Transverse colon (tissue), 3 donors: ENCODE results near the gene POLR3G.

Source experiments
- POLR2A ChIP-seq: fragments of 450-650 bp; IDR thresholded peaks from one replicate; pipeline ENCODE4 v1.6.1; 2016; ENCODE audit warnings: antibody characterized with exemption, mild to moderate bottlenecking, moderate library complexity
- POLR2AphosphoS5 ChIP-seq, 3 donors: sonication (generic); formaldehyde crosslinking; IDR thresholded peaks; one replicate each; pipeline ENCODE4 v1.6.1; 2016; ENCODE audit warnings: antibody characterized with exemption in 3 of 3

DNA sequence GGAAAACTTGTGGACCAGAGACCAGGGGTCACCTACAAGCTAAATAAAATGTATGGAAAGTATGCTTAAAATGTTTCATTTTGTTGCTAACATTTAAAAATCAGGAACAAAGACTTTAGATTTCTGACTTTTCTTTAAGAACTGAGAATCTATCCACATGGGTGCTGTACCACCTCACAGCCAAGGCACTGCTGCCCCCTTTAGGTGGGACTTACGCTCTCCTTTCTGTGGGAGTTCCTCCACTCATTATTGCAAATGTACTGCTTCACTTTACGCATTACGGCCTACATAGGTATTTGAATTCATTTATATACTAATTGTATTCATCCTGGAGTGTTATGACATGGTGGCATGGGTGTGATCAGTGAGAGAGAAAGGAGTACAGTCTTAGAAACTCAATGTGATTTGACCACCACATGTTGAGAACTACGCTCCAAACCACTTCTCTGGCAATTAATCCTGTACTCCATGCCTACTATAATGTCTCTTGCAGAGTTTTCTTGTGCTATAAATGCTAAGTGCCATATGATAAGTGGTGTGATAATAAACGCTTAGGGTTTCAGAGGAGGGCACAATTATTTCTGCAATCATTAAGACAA lies 40.4 kb upstream of the POLR3G start:
- no peak for TF ChIP-seq POLR2AphosphoS5 (IDR thresholded peaks at IDR 0.05)
- TF ChIP-seq POLR2A: no peak
